GM18520 (cell line): ENCODE results near the gene HELLS.
"Not testable (repeated sequence)": the region's sequence is repeated elsewhere in the genome, so short reads cannot be mapped to it uniquely, and the experiment has no call there.

Source experiments
- ATAC-seq: cut with Tn5 transposase; IDR thresholded peaks from one replicate; pipeline ENCODE4 v1.9.1; 2021; ENCODE audit not compliant: unreplicated experiment

Gene HELLS

DNA sequence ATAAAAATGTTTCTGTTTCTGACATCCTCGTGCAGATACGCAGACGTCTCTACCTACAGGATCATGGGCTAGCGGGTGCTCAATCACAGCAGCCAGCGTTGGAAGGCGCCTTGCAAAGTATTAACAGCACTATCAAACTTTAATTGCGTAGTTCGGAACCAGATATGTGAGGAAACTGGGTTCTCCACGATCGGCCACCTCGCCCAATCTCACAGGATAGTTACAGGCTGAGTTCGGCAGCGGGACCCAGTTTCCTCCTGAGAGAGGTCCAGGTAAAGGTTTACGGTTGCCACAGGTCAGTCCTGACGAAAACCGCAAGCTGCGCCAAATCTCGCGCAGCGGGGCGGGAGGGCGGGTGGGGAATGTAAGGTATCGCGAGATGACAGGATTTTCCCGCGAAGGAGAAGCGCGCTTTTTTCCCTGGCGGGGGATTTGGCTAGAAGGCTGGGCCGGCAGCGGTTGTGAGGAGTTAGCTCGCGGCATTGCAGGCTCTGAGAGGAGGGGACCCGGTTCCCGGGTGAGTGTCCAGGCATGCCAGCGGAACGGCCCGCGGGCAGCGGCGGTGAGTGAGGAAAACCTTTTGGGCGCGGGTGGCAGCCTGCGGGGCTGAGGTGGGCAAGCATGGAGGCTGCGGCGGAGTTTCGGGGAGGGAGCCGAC lies at the start of gene HELLS:
Gene HELLS, plus strand, starts transcription at position 398 of the 658 bp plus-strand sequence. Its CDS starts 134 bp downstream, at position 532.
- ATAC-seq = peak; percentile 43

DNA sequence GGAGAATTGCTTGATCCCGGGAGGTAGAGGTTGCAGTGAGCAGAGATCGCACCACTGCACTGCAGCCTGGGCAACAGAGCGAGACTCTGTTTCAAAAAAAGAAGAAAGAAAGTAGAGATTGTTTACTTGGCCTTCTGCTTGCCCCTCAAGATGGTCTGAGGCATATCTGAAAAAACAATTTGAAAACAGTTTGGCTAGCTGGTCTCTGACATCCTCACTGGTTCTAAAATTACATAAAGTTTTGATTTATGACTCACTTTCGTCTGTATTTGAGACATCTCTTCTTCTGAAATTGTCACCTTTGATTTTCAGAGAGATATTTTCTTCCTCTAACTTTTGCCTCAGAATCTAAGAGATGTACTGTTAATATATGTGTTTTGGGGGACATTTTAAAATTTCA lies 49.6 kb upstream of the HELLS start:
- peak; percentile 55 for ATAC-seq

DNA sequence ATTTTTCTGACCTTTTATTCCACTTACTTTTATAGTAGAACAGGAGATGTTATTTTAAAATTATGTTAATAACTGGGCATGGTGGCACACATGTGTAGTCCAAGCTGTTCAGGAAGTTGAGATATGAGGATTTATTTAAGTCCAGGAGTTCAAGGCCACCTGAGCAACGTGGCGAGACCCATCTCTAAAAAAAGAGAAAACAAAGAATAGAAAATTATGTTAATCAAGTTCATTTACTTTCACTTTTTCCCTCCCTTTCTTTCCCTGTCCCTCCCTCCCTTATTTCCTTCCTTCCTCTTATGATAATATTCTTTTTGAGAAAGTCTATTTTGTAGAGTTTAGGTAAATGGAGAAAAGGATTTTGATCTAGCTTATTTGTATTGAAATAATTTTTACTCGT lies 48.9 kb upstream of the HELLS start:
- no peak for ATAC-seq

DNA sequence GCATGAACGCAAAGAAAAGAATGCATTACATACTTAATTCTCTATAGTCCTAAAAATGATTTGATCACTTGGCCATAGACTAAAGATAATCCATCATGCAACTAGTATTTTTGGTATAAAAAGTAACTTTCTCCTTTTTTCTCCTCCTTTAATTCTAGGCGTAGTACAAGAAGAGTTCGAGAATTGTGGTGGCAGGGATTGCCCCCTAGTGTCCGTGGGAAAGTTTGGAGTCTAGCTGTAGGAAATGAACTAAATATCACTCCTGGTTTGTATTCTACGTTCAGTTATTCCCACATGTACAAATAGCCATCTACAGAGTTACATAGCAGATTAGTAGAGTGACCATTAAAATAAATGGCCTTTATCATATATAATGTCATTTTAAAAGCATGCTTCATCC lies 45.5 kb upstream of the HELLS start:
- no peak for ATAC-seq

DNA sequence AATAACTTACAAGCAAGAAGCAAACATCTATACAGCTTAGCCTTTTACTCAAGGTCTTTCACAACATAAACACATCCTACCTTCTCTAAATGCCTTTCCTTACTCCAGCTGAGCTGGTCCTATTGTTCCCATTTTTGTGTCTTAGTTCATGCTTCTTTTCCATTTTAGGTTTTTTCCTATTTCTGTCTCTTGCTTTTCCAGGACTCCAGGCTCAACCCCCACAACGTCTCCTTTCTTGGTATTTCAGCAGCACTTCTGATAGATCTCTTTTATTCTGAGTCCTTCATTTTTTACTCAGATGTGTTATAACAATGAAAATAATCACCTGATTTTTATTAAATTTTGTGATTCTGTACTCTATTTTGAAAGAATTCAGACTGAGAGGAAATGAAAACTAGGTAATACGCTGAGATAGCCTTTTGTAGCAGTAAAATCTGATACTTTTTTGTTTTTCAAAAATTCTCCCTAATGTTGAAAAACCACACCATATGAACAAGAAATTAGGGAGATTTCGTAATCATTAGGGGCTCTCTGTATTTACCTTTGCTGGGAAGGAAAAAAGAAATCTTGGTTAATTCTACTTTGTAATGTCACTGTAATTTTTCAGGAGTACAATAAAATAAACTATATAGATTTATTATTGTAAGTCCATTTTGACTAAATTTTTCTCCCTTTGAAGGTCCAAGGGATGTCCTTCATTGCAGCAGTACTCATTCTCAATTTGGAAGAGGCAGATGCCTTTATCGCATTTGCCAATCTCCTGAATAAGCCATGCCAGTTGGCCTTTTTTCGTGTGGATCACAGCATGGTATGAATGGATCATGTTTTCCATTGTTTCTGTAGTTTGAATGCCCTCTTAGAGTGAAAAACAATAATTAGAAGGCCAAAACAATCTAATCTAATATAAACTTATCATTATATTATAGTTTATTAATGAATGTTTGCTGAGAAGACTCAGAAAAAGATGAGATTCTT lies 24.0 kb upstream of the HELLS start:
- ATAC-seq = no peak

DNA sequence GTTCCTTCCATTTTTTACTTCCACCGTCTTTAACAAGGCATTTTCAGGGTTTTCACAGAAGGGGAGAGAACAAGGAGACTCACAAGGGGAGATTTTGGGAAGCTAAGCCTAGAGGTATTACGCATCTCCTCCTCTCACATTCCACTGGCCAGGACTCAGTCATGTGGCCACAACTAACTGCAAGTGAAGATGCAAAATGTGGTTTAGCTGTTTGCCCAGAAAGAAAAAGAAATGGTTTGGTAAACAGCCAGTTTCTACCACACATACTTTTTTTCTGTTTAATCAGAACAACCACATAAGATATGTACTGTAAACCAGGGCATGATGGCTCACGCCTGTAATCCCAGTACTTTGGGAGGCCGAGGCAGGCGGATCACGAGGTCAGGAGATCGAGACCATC lies 21.4 kb upstream of the HELLS start:
- ATAC-seq = no peak

DNA sequence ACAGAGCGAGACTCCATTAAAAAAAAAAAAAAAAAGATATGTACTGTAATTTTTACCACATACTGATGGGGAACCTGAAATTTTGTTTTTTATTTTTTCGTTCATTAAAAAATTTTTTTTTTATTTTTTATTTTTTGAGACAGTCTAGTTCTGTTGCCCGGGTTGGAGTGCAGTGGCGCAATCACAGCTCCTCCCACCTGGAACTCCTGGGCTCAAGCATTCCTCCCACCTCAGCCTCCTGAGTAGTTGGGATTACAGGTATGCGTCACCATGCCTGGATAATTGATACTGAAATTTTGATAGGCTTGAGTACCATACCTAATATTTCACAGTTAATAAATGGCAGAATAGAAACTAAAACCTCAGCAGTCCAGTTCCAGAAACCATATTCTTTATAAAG lies 20.9 kb upstream of the HELLS start:
- ATAC-seq = no peak

DNA sequence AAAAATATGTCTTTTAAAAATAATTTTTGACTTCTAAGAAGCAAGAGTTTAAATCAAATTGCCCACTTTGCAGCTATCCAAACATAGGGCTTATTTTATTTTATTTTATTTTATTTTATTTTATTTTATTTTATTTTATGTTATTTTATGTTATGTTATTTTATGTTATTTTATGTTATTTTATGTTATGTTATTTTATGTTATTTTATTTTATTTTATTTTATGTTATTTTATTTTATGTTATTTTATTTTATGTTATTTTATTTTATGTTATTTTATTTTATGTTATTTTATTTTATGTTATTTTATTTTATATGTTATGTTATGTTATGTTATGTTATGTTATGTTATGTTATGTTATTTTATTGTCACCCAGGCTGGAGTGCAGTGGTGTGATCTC lies 14.0 kb upstream of the HELLS start:
- ATAC-seq = not testable (repeated sequence)

DNA sequence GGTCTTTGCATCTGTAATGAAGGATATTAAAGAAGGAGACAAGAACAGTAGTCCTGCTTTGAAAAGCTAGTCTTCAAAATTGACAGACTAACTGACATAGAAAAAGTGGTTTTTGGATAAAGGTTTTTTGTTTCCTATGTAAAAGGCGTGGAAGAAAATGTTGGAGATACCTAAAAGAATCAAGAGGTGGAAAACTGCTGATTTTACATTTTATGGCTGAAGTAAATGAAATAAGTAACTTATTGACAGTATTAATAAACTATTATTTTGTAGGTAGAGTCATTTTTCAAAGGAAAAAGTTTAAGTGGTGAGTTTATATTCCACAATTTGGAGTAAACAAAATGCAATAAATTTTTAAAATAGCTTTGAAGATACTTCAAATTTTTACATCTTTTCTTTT lies 12.6 kb upstream of the HELLS start:
- no peak for ATAC-seq

DNA sequence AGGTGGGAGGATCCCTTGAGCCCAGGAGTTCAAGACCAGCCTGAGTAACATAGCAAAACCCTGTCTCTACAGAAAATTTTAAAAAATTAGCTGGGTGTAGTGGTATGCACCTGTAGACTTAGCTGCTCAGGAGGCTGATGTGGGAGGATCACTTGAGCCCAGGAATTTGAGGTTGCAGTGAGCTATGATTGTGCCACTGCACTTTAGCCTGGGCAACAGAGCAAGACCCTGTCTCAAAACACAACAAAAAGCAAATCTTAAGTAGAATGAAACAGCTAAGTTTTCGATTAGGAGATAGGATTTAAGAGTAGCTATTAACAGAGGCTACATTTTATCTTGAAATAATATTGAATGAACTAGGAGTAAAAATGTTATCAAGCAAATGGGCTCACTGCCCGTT lies 3.3 kb upstream of the HELLS start:
- ATAC-seq = not testable (repeated sequence)

DNA sequence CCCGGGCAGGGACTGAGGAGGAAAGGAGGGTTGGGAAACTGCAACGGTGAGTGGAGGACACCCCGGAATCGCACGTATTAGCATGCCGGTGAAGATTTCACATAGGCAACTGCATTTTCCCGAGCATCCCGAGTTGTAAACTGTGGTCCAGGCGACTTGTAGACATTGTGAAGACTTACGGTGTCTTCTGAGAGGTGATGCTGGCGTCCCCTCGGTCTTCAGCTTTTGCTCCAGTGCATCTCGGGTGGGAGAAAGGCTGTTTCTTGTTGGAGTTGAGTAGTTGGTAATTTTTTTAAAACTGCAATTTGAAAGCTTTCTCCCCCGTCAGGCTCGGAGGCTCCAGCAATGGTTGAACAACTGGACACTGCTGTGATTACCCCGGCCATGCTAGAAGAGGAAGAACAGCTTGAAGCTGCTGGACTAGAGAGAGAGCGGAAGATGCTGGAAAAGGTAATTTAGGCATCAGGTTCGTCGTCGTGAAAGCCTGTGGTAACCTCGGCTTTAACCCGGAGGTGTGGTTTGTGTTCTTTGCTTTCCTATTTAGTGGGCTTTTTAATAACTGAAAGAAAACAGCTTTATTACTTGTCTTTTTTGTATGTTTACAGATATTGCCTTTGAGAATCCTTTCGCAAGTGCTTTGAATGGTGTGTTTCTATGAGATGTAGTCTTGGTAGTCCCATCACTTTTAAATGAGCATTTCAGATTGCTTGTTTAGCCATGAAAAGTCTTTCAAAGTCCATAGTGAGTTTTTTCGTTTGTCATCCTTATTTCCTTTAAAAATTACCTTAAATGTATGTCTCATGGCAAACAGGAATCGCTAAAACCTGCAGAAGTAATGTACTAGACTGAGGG lies 687 bp downstream of the HELLS start:
- peak; percentile 2 for ATAC-seq

DNA sequence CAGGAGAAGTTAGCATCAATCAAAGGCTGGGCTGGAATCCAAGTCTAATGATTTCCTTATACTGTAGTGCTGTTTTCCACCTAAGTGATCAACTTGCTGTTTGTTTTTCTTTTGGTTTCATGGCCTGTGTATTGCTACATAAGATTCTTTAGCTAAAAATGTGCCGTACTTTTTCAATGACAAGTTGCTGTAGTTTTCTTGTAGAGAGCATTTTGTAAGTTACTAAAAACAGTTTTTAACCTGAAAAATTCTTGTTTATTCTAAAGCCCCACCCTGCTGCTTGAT lies 1.3 kb downstream of the HELLS start:
- no peak for ATAC-seq

DNA sequence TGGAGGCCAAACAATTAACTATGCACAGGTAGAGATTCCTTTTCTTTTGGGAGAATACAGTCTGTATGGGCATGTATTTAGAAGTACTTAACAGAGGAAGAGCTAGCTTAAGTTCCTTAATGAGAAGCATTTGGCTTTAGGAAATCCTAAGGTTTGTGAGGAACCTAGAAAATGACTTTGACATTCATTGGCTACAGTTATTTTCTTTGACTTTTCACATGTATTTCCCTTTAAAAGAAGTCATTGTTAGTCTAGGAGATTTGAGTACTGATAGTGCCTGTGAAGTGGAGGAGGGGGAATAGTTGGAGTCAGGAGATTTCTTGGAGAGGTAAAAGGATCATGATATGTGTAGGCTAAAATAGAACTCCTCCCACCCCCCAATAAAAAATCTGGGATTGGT lies 3.6 kb downstream of the HELLS start:
- no peak for ATAC-seq

DNA sequence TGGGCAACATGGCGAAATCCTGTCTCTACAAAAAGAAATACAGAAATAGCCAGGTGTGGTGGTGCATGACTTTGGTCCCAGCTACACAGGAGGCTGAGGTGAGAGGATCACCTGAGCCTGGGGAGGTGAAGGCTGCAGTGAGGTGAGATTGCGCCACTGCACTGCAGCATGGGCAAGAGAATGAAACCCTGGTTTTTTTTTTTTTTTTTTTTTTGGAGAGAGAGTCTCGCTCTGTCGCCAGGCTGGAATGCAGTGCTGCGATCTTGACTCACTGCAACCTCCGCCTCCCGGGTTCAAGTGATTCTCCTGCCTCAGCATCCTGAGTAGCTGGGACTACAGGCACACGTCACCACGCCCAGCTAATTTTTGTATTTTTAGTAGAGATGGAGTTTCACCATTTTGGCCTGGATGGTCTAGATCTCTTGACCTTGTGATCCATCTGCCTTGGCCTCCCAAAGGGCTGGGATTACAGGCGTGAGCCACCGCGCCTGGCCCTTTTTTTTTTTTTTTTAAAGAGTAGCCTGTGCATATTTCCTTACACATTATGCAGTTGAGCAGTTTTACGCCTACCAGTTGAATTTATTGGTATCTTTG lies 22.2 kb downstream of the HELLS start:
- not testable (repeated sequence) for ATAC-seq

DNA sequence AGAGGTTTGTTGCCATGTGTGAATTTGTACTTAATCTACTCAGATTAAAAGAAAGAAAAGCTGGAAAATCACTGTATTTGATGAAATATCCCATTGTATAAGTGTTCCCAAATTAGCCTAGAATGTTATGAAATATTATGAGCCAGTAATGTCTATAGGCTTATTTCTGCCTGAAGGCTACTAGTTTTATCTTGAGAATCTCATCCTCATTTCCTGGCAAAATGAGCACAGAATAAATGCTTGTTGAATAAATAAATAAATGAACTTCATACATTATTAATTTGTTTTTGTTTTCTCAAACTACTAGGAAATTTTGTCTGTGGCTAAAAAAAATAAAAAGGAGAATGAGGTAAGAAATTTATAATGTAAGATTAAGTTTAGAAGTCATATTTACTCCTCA lies 25.5 kb downstream of the HELLS start:
- ATAC-seq = no peak

DNA sequence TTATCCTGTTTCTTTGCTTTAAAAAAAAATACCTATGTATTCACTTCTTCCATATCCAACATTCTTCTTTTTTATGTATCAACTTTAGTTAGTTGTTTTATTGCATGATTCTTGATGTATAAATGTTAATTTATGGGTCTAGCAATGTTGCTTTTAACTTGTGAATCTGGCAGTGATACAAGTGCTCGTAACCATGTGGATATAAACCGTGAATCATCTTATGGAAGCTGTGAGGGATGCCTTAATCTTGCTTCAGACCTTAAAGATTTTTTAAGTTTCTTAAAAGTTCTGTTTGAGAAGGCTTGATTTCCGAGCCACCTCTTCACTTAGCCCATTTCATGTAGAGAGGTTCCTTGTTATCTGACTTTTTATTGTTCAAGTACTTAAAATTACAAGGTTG lies 25.9 kb downstream of the HELLS start:
- no peak for ATAC-seq

DNA sequence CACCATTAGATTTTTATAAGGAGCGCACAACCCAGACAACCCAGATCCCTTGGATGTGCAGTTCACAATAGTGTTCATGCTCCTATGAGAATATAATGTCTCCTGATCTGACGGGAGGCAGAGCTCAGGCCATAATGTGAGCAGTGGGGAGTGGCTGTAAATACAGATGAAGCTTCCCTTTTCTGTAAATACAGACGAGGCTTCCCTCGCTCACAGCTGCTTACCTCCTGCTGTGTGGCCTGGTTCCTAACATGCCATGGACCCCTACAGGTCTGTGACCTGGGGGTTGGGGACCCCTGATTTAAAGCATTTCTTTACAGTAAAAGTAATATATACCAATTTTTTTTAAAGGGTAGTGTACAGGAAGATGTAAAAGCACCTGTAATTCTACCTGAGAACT lies 33.2 kb downstream of the HELLS start:
- ATAC-seq = no peak

DNA sequence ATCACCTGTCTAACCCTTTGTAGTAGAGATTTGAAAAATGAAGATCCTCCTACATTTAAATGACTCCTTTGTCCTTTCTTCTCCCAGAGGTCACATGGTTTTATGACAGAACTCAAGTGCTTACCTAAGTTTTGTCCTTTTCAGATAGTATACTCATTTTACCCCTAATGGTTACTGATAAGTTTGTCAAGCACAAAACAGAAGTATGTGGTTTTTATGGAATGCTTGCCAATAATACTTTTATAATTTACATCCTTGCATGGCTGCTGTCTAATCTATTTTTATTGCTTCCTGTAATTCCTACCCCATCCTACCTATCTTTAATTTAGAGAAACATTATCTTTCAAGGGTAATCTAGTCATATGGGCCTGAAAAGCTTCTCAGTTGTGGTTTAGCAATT lies 37.5 kb downstream of the HELLS start:
- no peak for ATAC-seq

DNA sequence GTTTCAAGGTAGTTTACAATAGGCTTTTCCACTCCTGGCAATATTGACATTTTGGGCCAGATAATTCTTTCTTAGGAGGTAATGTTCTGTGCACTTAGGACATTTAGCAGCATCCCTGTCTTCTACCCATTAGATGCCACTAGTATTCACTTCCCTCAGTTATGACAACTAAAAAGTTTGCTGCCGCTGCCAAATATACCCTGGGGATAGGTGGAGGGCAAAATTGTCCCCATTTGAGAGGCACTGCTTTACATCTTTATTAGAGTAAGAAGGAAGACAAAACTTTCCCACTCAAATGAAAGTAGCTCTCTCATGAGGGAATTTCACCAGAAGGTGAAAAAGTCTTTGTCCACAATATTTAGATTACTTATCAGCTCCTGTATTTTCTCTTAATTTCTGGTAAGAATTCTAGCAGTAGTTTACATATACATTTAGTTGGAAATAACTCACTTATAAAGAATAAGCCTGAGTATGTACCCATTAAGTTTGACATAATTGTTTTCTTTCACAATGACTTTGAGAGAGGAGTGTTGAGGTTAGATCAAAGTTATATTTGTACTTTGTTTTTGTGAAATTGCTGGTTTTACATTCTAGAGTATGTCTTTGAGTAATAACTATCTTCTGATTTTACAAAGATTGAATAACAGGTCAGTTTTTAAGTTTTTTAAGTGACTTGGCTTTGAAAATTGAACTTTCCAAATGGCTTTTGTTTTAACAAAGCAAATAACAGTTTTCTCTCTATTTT lies 46.0 kb downstream of the HELLS start:
- ATAC-seq = peak; percentile 81

DNA sequence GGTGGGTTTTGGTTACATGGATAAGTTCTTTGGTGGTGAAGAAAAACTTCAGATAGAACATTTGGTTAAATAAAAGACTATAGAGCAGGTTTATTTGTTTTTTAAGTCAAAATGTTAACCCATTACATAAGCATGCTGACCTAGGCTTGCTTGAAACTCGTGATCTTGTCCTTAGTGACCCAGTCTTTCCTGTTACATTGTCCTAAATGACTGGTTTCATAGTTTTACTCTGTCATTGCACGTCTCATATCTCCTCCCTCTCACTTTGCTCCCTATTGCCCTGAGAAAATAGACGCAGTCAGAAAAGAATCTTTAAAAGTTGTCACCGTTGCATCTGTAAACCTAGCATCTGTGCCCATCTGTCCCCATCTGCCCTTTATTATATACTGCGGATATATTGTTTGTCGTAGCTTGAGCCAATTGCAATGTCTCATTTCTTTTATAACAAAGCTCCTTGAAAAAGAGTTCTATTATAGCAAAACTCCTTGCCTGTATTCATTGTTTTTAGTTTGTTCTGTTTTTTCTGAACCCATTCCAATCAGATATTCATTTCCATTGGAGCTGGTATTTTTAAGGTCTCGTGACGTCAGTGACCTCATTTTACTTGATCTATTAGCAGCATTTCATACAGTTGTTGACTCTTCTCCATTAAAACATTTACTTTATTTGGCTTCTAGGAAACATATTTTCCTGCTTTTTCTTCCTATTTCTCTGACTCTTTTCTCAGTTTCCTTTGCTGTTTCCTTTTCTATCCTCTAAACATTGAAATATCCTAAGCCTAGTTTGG lies 57.3 kb downstream of the HELLS start:
- no peak for ATAC-seq
